HG03354 (cell line): ENCODE results near the gene MYO16.
A peak's percentile ranks its signal among the peaks of the same experiment; 100 is the strongest.
"Not testable (repeated sequence)": the region's sequence is repeated elsewhere in the genome, so short reads cannot be mapped to it uniquely, and the experiment has no call there.

ENCODE experiments used
- ATAC-seq: cut with Tn5 transposase; IDR thresholded peaks from one replicate; pipeline ENCODE4 v1.9.1; 2021; ENCODE audit warnings: mild to moderate bottlenecking; ENCODE audit not compliant: unreplicated experiment, poor library complexity, severe bottlenecking

MYO16 gene

GRCh38 chr13:109204252-109204651 lies 574.8 kb downstream of the MYO16 start:
- no peak for ATAC-seq

DNA sequence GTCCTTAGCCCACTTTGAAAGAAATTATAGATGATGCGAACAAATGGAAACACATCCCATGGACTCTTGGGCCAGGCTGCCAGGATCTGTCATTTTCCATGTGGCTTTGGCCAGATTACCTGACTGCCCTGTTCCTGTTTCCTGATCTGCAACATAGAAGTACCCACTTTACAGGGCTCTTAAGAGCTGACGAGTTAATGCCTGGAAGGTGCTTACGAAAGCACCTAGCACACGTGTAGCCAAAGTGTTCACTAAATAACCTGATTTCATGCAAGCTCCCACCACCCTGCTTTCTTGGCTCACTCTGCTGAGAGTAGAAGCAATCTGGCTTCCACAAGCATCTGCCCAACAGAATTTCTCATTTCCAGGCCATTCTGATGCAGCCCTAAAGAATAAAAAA lies 575.2 kb downstream of the MYO16 start:
- no peak for ATAC-seq

- no peak for ATAC-seq
These were observed 575.9 kb downstream of the MYO16 start for GRCh38 chr13:109205315-109205714.

GRCh38 chr13:109206616-109207015 lies 577.2 kb downstream of the MYO16 start:
- ATAC-seq, result no peak

DNA sequence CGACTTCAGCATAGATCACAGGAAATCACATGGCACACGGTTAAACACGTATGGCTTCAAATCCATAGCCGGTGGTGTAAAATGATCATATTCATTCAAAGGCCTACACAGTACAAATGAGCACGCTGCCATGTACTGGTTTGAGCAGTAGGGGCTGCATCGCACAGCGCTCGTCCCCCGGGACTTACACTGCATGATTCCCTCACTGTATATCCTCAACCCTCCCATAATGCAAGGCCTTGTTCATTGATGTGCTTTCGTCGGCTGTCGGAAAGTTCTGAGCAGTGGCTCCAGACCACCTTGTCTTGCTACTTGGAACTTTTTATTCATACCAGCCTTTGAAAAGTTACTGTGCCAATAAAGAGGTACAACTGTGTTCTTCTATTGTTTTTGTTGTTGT lies 578.2 kb downstream of the MYO16 start:
- ATAC-seq, result no peak

GRCh38 chr13:109208522-109208921 lies 579.1 kb downstream of the MYO16 start:
- ATAC-seq, result no peak

DNA sequence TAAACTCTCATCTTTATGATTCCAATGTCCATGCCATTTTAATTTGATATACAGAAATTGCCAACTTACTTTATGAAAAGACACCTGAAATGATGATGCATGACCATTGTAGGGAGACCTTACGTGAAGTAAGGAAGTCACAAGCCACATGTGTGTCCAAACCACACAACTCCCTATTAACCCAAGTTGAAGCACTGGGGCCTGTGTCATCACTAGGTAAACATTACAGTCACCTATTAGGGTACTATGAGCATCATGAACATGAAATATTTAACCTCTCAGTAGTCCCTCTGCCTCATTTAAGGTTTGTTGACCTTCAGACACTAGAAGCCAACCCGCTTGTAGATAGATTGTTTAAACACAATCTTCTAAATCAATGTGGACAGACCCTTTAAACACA lies 580.1 kb downstream of the MYO16 start:
- no peak for ATAC-seq

- no peak for ATAC-seq
These were observed 582.2 kb downstream of the MYO16 start for GRCh38 chr13:109211616-109212015.

- no peak for ATAC-seq
These were observed 583.2 kb downstream of the MYO16 start for GRCh38 chr13:109212650-109213049.

GRCh38 chr13:109213714-109214113 lies 584.3 kb downstream of the MYO16 start:
- no peak for ATAC-seq

- no peak for ATAC-seq
These were observed 585.0 kb downstream of the MYO16 start for GRCh38 chr13:109214393-109214792.

DNA sequence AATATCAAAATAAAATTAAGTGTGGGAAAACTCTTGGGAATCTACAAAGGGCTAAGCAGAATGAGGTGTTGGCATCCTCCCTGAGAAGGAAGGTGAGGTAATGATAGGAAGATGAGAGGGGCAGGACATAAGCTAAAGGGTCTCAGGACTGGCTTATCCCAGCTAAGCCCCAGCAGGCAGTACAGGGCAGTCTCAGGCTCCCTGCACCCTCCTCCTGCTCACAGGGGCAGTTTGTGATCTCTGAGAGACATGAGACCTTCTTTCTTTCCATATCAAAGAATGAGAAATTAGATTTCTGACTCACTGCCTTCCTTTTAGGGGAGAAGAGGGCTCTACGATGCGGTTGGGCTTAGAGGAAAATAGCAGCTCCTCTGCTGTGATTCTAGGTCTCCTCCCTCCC lies 586.0 kb downstream of the MYO16 start:
- no peak for ATAC-seq

- ATAC-seq, result not testable (repeated sequence)
These were observed 588.1 kb downstream of the MYO16 start for GRCh38 chr13:109217510-109217909.

GRCh38 chr13:109220631-109221030 lies 591.2 kb downstream of the MYO16 start:
- no peak for ATAC-seq

DNA sequence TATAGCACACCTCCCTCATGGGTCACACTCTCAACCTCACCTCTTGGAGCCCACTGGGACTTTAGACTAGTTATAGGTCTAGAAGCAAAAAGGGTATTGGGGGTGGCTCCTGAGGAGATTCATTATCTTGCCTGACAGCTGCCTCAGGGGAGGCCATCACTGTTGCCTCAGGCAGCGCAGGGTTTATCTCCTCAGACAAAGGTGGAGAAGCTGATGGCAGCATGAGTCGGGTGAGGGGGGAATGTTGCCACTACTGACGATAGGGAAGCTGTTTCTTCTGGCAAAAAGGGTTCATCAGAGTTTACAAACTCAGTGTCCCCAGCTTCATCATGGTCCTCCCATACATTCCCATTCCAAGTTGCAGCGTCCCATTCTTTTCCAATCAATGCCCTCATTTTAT lies 594.6 kb downstream of the MYO16 start:
- no peak for ATAC-seq

DNA sequence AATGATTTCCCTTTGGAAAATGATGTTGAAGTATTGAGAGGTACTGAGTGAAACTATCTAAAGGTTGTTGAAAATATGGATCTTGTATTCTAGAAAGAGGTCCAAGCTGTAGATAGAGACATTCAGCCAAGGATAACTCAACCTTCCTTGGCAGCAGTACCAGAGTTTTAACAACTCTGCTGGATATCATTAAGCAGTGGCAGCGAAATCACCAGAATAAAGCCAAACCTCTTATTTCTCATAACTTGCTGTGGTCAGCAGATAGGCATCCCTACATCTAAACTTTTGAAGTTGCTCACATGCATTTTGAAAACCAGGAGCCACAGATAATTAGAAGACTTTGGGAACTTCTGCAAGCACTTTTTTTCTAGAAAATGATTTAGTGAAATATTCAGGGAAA lies 597.2 kb downstream of the MYO16 start:
- ATAC-seq, result no peak

DNA sequence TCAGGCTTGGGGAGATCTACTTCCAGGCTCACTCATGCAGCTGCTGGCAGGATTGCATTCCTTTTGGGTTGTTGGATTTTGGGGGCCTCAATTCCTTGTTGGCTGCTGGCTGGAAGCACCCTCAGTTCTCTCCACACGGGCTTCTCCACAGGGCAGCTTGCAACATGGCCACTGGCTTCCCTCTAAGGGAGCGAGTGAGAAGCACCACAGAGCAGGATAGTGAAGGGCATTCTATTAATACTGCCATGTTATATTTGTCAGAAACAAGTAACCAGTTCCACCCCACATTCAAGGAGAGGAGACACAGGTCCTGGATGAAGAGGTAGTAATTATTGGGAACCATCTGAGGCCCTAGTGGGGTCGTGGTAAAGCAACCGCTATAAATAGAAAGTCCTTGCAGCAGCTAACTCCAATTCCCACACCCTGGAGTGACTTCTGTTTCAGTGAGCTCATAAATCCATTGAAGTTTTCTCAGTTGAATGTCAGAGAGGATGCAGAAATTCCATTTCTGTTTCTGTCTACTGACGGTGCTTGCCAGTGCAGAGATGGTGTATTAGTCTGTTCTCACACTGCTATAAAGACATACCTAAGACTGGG lies 598.0 kb downstream of the MYO16 start:
- ATAC-seq, result no peak

- ATAC-seq, result no peak
These were observed 598.8 kb downstream of the MYO16 start for GRCh38 chr13:109228211-109228610.

- no peak for ATAC-seq
These were observed 602.5 kb downstream of the MYO16 start for GRCh38 chr13:109231888-109232287.

DNA sequence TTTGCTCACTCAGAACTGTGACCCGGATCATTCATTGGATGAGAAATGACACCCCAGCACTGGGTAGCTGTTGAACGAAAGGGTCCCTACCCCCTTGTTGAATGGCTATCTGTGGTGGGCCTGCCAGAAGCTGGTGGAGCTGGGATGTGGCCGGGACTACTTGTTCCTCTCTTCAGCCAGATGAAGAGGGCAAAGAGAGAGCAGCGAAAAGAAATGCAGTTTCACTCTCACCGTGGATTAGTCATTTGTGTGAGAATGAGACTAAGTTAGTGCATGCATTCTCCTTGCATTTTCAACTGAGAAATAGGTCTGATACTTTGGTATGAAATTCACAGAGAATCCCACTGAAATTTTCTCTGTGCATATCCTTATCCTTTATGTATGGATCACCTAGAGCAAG lies 603.9 kb downstream of the MYO16 start:
- peak; percentile 67 for ATAC-seq

- ATAC-seq, result no peak
These were observed 606.5 kb downstream of the MYO16 start for GRCh38 chr13:109235901-109236300.

- ATAC-seq, result no peak
These were observed 611.7 kb downstream of the MYO16 start for GRCh38 chr13:109241160-109241559.
